GM21526 (cell line): ENCODE data around the gene SMYD3.

Experiments used
- ATAC-seq: cut with Tn5 transposase; IDR thresholded peaks from one replicate; pipeline ENCODE4 v1.9.1; 2021; ENCODE audit warnings: moderate library complexity; ENCODE audit not compliant: unreplicated experiment, low FRiP score

Gene SMYD3

DNA sequence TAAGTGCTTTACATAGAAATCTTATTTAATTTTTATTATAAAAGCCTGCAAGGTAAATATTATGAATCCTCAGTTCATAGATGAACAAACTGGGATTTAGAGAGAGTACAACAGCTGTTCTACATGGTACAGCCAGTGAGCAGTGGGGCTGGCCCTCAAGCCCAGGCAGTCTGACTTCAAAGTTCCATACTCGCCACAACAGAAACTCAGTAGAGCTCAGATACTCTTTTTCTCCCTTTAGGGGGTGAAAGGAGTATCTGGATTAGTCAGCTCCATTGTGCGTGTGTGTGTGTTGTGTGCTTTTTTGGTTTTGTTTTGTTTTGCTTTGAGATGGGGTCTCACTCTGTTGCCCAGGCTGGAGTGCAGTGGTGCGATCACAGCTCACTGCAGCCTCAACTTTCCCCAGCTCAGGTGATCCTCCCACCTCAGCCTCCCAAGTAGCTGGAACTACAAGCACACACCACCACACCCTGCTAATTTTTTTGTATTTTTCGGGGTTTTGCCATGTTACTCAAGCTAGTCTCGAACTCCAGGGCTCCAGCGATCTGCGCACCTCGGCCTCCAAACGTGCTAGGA, 378.5 kb downstream of the SMYD3 start:
- ATAC-seq: no peak

DNA sequence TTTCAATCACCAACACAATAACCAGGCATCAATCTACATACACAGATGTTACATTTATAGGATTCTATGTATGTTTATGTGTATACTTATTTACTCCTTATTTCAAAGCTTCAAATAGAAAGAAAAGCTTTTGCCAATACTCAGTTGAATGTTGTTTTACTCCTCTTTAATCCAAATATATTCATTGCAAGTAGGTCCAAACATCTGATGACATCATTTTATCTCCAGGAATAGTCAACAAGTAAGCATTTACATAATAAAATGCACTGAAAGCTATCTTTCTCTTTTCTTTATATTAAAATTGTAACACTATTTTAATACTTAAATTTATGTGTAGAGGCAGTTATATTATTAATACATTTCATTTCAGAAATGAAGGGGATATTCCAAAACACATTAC, 380.5 kb downstream of the SMYD3 start:
- no peak for ATAC-seq

DNA sequence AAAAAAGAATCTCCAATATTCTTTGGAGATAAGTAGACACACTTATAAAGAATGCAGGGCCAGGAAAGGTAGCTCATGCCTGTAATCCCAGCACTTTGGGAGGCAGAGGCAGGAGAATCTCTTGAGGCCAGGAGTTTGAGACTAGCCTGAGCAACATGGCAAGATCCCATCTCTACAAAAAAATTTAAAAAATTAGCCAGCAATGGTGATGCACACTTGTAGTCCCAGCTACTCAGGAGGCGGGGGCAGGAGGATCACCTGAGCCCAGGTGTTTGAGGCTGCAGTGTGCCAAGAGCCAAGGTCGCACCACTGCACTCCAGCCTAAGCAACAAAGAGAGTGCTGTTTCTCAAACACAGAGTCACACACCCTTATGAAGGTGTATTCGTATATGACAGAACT, 385.0 kb downstream of the SMYD3 start:
- ATAC-seq: no peak

DNA sequence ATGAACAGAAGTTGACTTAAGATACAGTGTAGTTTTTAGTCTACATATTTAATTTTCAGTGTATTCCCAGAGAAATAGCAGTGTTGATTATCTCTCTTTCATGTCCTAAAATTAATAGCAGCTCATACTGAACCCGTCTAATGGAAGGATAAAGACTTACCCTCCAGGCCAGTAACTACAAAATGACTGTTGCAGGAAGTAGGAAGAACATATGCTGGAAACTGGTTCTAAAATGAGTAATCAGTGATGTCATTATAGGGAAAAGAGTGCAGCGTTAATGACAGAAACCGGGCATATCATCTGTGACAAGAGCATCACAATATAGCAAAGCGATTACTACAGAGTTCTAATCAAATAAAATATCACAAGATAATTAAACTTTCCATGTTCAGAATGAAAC, 385.5 kb downstream of the SMYD3 start:
- no peak for ATAC-seq

DNA sequence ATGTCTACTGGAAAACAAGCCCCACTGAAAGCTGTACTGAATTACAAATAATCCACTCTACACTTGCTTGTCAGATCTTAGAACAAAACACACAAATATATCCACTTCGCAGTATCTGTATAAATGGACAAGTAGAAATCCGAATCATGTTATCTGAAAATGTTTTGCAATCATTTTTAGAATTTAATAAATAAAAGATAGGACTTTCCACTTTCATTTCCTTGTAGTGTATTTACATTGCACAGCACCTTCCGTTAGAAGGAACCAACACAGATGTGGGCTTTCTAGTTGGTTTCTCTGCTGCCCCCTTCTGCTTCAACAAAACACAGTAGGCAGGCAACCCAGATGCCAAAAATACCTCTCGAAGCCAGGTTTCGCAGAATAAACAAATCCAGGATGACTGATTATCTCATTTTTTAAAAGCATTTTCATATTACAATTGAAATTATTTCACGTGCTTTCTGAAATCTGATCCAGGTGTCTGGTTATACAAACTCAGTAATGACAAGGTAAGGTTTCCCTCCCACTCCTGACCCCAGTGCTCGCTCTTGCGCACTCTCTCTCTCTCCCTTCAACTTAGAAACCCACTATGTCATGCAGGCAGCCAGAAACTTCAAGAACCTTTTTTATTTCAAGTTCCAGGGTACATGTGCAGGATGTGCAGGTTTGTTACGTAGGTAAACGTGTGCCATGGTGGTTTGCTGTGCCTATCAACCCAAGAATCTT, 389.9 kb downstream of the SMYD3 start:
- peak; percentile 80 for ATAC-seq

DNA sequence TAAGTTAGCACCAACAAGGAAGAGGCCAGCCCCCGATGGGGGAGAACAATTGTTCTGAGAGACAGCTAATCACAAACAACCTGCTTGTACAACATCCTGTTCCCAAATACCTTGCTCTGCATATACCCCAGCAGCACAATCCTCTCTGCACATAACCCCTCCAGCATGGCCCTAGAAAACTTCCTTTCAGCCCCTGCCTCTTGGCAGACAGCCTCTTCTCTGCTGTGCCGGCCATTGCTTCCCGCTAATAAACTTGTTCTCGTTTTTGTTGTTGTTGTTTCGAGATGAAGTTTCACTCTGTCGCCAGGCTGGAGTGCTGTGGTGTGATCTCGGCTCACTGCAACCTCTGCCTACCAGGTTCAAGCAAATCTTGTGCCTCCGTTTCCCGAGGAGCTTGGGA, 392.7 kb downstream of the SMYD3 start:
- ATAC-seq: no peak

DNA sequence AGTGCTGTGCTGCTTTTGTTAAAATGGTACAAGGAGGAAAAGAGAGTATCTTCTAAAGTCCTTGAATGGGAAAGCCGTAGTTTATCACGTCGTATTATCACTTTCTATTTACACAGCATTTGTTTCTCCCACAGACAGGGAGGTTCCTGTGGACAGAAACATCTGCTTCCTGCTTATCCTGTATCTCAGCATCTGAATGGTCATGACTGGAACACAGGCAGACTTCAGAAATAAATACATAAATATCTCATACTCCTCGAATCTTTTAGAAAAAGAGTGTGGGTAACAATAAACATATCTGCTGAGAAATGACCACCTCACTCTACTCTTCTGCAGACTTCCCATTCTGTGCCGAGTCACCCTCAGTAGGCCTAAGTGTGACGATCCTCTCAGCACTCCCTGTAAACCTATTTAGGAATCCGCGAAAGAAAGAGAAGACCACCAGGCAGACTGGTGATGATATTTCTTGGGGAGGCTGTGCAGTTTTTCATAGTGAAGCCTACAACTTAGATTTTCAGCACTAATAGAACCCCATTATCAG, 393.5 kb downstream of the SMYD3 start:
- ATAC-seq: no peak

DNA sequence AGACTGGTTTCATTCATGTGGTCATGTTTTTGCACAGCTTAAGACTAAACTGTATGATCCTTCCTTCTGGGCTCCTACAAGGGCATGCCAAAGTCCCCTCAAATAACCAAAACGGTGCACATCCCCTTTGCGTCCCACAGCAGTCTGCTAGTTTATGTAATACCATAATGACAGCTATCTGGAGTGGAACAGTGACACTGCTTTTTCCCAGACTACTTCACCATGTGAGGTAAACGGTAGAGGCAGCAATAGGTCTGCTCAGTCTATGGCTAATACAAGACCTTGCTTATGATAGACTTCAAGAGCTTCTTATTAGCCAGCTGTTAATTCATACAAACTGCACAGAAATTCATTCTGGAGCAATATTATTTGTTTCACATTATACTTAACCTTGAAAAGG, 395.5 kb downstream of the SMYD3 start:
- no peak for ATAC-seq

DNA sequence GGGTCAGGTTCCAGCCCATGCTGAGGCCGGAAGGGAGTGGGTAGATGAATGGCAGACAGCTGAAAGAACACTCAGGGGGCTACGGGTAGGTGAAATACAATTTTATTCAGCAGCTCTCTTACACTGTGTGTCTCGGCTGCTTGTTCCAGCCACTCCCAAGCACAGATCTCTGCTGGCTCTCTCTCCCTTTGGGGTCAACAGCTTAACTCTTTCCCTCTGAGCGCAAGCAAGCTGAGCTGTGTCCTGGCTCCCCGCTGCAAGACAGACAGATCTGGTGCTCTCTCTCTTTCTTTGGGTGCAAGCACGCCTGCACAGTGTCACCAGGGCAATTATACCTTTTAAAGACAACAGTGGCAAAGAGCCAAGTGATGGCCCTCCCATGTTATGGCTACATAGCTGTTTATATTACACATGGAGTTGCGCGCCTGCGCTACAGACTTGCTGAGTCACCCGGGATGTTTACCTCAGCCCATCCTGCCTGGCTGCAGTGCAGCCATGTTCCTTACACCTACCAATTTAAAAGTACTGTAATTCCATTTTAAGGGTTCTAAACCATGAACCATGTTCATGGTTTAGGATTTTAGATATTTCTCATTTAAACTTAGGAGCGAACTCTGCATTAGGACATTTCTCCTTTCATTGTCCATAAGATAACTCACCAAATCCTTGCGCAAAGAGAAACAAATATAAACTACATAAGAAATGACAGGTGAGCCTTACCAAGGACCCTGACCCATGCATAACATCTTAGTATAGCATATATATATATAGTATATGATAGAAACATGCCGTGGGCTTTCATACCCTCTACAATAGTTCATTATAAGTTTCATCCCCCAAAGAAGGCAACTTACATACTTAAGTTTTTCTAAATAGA, 396.5 kb downstream of the SMYD3 start:
- no peak for ATAC-seq

DNA sequence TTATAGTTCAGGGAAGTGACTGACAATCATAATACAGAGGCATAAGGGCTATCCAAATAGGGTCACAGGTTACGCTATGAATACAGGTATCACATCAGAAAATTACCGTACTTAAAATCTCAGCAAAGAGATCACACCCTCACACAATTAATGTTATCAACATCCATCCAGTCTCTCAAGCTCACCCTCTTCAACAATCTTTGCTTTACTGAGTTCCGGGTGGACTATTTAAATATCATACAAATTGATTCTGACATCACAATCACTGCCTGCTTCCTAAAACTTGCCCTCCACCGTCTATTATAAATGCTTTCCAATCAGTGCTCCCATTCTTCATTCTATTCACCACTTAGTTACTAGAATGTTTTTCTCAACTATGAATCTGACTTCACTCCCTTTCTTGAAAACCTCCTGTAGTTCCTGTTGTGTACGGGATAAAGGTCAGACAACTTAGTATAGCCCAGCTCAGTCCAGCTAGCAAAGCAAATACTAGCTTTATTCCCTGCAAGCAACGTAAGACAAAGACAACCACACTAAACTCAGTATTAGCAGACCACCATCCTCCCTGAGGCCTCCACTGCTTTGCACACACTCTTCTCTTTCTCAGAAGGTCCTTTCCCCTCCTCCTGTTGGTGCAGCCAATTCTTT, 398.7 kb downstream of the SMYD3 start:
- ATAC-seq: no peak

DNA sequence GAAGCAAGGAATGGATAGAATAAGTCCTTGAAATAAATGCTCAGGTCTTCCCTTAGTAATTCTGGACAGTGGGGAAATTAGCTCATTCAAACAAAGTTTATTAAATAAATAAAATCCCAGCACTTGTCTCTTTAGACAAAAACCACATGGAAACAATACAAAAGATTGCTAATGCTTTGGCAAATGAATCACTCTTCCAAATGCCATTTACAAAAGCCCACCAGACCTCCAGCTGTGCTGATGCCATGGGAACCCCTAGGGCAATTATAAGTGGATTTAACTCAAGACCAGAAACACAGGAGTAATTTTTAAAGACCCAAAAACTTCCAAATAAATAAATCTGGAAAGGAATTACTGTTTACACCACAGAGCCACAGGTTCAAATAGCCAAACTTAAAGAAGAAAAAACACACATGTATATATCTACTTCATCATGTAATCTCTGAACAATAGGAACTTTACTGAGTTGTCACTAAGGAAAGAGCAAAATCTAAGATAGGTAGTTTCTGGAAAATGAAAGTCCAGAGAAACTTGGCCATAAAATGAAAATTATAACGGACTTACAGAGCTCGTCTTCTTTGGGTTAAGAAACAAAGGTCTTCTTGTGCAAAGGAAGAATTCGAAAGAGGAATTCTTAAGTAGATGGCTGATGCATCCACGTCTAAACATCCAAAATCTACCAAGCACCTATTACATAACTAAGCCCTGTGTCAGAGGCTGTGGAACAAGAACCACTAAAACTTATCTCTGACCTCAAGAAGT, 399.4 kb downstream of the SMYD3 start:
- ATAC-seq: no peak

DNA sequence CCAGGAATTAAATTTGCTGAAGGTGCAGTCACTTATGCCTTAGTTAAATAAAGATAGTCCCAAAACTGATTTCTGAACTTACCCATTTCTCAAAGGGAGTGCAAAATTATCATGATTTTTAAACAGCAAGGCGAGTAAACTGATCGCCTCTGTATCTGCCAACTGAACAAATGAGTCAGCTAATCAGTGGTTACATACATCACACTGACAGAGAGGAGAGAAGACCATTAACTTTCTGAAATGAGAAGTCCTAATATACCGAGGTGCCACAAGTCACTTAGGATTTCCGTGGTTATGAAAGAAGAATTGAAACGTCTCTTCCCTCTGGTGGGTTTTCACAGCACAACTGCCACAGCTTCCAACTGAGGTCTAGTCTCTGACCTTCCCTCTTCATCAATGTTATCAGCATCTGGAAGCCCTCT, 400.7 kb downstream of the SMYD3 start:
- no peak for ATAC-seq

DNA sequence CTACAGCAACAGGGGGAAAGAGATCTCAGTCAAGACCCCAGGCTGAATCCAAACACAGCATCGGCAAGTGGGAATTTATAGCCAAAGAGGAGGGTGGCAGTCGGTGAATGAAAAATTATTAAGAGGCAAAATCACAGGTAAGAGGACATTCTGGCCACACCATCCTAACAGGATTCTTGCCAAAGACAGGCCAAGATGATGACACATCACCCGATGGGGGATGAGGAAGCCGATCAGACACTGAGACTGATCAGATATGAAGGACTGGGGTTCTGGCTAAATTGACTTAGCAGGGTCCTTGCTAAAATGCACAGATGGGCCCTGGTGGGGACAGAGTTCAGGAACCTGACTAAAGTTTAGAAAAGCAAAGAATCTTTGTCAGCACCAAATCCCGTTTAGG, 402.2 kb downstream of the SMYD3 start:
- no peak for ATAC-seq

DNA sequence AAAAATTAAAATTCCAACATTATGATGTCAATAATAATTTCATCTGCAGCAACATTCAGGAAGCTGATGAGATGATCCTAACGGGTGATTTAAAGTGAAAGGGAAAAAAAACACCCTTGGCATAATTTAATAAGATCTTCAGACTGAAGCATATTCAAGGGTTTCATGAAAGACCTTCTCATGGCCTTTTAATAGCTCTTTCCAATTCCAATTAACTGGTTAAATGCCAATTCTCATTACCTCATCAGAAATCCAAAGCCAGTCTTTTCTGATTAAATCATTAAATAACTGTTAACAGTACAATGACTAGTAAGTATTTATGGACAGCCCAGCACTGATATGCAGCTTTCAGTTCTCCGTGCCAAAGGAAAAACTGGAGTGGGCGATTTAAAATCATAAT, 407.5 kb downstream of the SMYD3 start:
- no peak for ATAC-seq

DNA sequence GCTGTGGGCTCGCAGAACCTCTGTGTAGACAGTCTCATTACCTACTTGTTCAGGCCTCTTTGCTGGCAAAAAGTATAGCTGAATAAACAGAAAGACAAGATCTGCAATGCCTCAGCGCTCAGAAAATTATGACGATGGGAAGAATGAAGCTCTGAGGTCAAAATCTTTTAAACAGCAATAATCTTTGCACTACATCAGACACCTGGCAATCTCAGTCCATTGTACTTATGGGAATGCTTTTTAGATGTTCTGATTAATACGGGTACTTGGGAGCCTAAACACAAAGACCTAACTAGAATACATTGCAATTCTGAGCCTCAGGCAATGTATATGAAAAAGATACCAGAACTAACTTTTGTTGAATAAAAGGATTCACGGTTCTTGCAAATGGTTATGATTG, 410.7 kb downstream of the SMYD3 start:
- no peak for ATAC-seq

DNA sequence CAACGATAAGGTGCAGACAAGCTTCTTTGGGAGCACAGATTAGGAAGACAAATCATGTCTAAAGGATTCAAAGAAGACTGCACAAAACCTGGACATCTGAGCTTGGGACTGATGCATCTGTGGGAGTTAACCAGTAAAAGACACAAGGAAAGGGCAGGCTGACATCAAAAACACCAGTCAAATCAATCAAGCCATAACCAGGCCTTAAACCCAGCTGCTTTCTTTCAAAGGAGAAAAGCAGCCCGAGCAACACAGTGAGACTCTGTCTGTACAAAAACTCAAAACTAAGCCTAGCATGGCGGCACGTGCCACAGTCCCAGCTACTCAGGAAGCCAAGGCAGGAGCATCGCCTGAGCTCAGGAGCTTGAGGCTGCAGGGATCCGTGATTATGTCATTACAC, 411.6 kb downstream of the SMYD3 start:
- no peak for ATAC-seq

DNA sequence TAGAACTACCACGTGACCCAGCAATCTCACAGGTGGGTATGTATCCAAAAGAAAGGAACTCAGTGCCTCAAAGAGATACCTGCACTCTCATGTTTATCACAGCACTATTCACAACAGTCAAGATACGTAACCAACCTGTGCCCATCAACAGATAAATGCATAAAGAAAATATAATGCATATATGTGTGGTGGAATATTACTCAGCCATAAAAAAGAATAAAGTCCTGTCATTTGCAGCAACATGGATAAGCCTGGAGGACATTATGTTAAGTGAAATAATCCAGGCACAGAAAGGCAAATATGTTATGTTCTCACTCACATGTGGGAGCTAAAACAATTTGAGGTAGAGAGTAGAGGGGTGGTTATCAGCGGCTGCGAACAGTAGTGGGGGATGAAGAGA, 413.8 kb downstream of the SMYD3 start:
- no peak for ATAC-seq

DNA sequence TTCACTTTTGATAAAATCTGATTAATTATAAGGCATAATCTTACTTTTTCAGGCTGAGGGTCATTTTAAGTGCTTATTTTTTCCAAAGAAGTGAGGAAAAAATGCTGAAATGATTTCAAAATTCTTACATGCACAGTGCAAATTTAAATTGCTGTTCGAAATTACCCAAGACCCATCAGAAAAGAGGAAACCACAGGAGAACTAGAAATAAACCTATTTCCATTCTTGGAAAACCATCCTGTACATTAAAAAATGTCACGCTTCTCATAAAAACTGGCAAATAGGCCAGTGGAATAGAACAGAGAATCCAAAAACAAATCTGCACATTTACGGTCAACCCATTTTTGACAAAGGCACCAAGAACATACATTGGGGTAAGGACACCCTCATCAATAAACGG, 414.9 kb downstream of the SMYD3 start:
- ATAC-seq: no peak

DNA sequence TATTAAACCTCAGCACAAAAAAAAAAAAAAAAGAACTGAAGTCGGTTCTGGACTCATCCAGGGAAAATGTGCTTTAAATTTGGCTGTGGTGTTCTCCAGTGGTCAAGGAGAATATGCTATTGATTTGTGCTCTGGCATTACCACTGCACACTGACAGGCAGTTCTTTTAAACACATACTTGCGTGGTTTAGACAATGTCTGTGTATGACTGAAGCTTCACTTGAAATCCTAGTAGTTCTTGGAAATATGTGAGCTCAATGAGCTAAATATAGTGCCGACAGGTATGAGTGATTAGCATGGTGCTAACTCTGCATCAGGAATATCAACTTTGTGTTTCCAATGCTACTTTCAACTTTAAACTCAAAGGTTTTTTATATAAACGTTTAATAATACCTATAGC, 415.6 kb downstream of the SMYD3 start:
- no peak for ATAC-seq

DNA sequence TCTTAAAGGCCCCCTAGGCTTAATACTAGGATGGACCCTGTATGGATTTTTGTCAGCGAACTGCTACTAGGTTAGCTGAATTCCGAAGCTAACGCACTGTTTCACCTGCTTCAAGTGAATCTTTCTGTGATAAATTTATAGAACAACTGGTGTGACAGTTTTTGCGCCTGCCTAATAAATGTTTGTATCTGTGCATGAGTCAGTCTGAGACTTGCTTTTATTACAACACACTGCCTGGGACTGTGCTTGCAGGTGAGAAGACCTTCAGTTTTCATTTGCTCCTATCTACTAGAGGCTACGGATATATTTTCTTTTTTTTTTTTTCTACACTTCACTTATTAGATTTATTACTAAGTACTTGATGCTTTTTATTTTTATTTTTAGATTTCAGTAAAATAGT, 420.9 kb downstream of the SMYD3 start:
- ATAC-seq: no peak
